Activated CD8-positive, alpha-beta T cell treated with anti-CD3 and anti-CD28 coated beads for 36 hours (primary cell): Measurements from ENCODE around the gene REXO4. TPM values are rescaled to one million over a fixed set of nuclear protein-coding genes. Genes with fewer than 3 reads are reported as not detected.

Experiments
- ATAC-seq: fragments of 200-7000 bp; cut with Tn5 transposase; one replicate; pipeline ENCODE4 v1.10.0; 2021; ENCODE audit warnings: mild to moderate bottlenecking, moderate library complexity
- CTCF ChIA-PET: fragments of 350-600 bp; sonication (Branson Sonifier 250); formaldehyde crosslinking; loops from one replicate; lab custom pipeline; 2021; ENCODE audit warnings: antibody characterized with exemption; lab: Charles Lee
- POLR2A ChIA-PET: fragments of 350-600 bp; sonication (Branson Sonifier 250); formaldehyde crosslinking; loops from one replicate; lab custom pipeline; 2021; ENCODE audit warnings: antibody characterized with exemption; lab: Charles Lee
- DNase-seq: peaks from one replicate; pipeline ENCODE4 v3.0.0-alpha.2; 2020
- H3K27ac Mint-ChIP-seq: one replicate; pipeline ENCODE4 v1.8.0; 2021; ENCODE audit warnings: mild to moderate bottlenecking, mixed read lengths
- H3K27me3 Mint-ChIP-seq: one replicate; pipeline ENCODE4 v1.8.0; 2021; ENCODE audit warnings: mixed read lengths
- H3K36me3 Mint-ChIP-seq: one replicate; pipeline ENCODE4 v1.8.0; 2021; ENCODE audit warnings: low read depth, mixed read lengths
- H3K4me1 Mint-ChIP-seq: one replicate; pipeline ENCODE4 v1.8.0; 2021; ENCODE audit warnings: low read depth, mixed read lengths
- H3K4me3 Mint-ChIP-seq: one replicate; pipeline ENCODE4 v1.8.0; 2021; ENCODE audit warnings: mild to moderate bottlenecking, moderate library complexity, mixed read lengths
- H3K9me3 Mint-ChIP-seq: one replicate; pipeline ENCODE4 v1.8.0; 2021; ENCODE audit warnings: mixed read lengths
- CTCF ChIP-seq: fragments of 200-600 bp; IDR thresholded peaks from one replicate; pipeline ENCODE4 v1.8.0; 2022; ENCODE audit warnings: antibody characterized with exemption, mild to moderate bottlenecking
- intact Hi-C: fragments of 100-400 bp; cut with micrococcal nuclease; formaldehyde crosslinking; loops from one replicate; pipeline ENCODE4 v1.10.0; 2022
- total RNA-seq, 2 experiments: library from RNA; stranded (reverse); gene quantifications; one replicate each; pipeline ENCODE4 v1.2.3, GENCODE V29; 2021

Gene REXO4
- total RNA-seq, 2 experiments from 2014 or later, result 35.3 to 36.7 TPM

GRCh38 chr9:133375116-133375723 lies 42.6 kb downstream of the REXO4 start:
- ATAC-seq (no peak), DNase-seq (peak; percentile 32)
- peaks cover 45% of the 10 kb centered on the region for H3K36me3 Mint-ChIP-seq
- peak overlapping the region; percentile 98 for H3K27ac Mint-ChIP-seq
- peaks cover 41% of the 10 kb centered on the region for H3K4me1 Mint-ChIP-seq
- H3K4me3 Mint-ChIP-seq, result peak overlapping the region; percentile 99
- CTCF ChIA-PET, result interaction anchor here (1.2 to 2.9 kb wide), 3 partner anchors 16 to 26 kb away, joined by 7 to 15 read pairs (median 11); partner anchors contain the start of genes MED22 and RPL7A
- POLR2A ChIA-PET, result interaction anchor here (0.9 to 28.8 kb wide), 9 partner anchors 10 to 42 kb away, joined by 3 to 872 read pairs (median 6); partner anchors contain the start of genes MED22, RPL7A, SURF1 and SURF2
- TF ChIP-seq CTCF, result no peak
- intact Hi-C loops, result loop anchor here (10.0 kb wide), 1 partner anchor 110 kb away; no protein-coding TSS in a partner anchor
- H3K27me3 Mint-ChIP-seq, result no peaks in the 10 kb centered on the region
- H3K9me3 Mint-ChIP-seq, result no peaks in the 10 kb centered on the region

- H3K36me3 Mint-ChIP-seq, result peaks cover 50% of the 10 kb centered on the region
- H3K9me3 Mint-ChIP-seq, result no peaks in the 10 kb centered on the region
- POLR2A ChIA-PET, result interaction anchor here (0.9 to 28.8 kb wide), 9 partner anchors 9 to 42 kb away, joined by 3 to 872 read pairs (median 6); partner anchors contain the start of genes MED22, RPL7A, SURF1 and SURF2
- intact Hi-C loops, result loop anchor here (10.0 kb wide), 1 partner anchor 110 kb away; no protein-coding TSS in a partner anchor
- peak overlapping the region; percentile 99 for H3K4me3 Mint-ChIP-seq
- peak; percentile 62 for DNase-seq
- CTCF ChIA-PET, result interaction anchor here (1.1 to 2.9 kb wide), 5 partner anchors 16 to 189 kb away, joined by 3 to 15 read pairs (median 7); partner anchors contain the start of genes MED22, RPL7A and SURF1
- peak overlapping the region; percentile 98 for H3K27ac Mint-ChIP-seq
- no peaks in the 10 kb centered on the region for H3K27me3 Mint-ChIP-seq
- H3K4me1 Mint-ChIP-seq, result peaks cover 47% of the 10 kb centered on the region
- no peak for TF ChIP-seq CTCF
- peak; percentile 19 for ATAC-seq
Measured at GRCh38 chr9:133374612-133375115, 43.1 kb downstream of the REXO4 start.

- TF ChIP-seq CTCF, result no peak
- ATAC-seq (no peak), DNase-seq (no peak)
- Mint-ChIP-seq H3K27me3 (no peaks in the 10 kb centered on the region), H3K27ac (peak overlapping the region; percentile 98), H3K4me3 (peak overlapping the region; percentile 79), H3K9me3 (no peaks in the 10 kb centered on the region), H3K4me1 (peaks cover 62% of the 10 kb centered on the region), H3K36me3 (peaks cover 68% of the 10 kb centered on the region)
- POLR2A ChIA-PET, result interaction anchor here (1.0 to 28.8 kb wide), 9 partner anchors 9 to 339 kb away, joined by 3 to 872 read pairs (median 5); partner anchors contain the start of genes MED22, REXO4, RPL7A and SURF1
- CTCF ChIA-PET, result interaction anchor here (1.2 to 3.2 kb wide), 11 partner anchors 15 to 191 kb away, joined by 3 to 38 read pairs (median 5); partner anchors contain the start of genes MED22, RPL7A, SURF1 and SURF2
- intact Hi-C loops, result loop anchor here (10.0 kb wide), 1 partner anchor 113 kb away; no protein-coding TSS in a partner anchor
Measured at GRCh38 chr9:133372144-133372543, 45.7 kb downstream of the REXO4 start.

GRCh38 chr9:133371261-133371711 lies 46.5 kb downstream of the REXO4 start:
- ChIA-PET POLR2A (interaction anchor here (0.6 to 28.8 kb wide), 10 partner anchors 8 to 338 kb away, joined by 3 to 872 read pairs (median 5); partner anchors contain the start of genes CACFD1, MED22, REXO4 and RPL7A), CTCF (interaction anchor here (0.9 to 3.2 kb wide), 16 partner anchors 9 to 190 kb away, joined by 3 to 38 read pairs (median 6); partner anchors contain the start of genes MED22, RPL7A, SURF1 and SURF2)
- Mint-ChIP-seq H3K4me3 (peak overlapping the region; percentile 79), H3K36me3 (peaks cover 74% of the 10 kb centered on the region), H3K9me3 (no peaks in the 10 kb centered on the region), H3K4me1 (peaks cover 63% of the 10 kb centered on the region), H3K27me3 (no peaks in the 10 kb centered on the region), H3K27ac (peak overlapping the region; percentile 98)
- peak; percentile 10 for TF ChIP-seq CTCF
- intact Hi-C loops, result loop anchor here (2.0 to 10.0 kb wide), 2 partner anchors 18 to 114 kb away; no protein-coding TSS in a partner anchor
- DNase-seq, result peak; percentile 93
- peak; percentile 66 for ATAC-seq
